Germinal center (tissue), 1 donor: Measurements from ENCODE around the gene RAB1A.

Source experiments
- DNase-seq: peaks from one replicate; pipeline ENCODE4 v3.0.0; 2012; ENCODE audit warnings: mixed read lengths, low spot score

The RAB1A gene

DNA sequence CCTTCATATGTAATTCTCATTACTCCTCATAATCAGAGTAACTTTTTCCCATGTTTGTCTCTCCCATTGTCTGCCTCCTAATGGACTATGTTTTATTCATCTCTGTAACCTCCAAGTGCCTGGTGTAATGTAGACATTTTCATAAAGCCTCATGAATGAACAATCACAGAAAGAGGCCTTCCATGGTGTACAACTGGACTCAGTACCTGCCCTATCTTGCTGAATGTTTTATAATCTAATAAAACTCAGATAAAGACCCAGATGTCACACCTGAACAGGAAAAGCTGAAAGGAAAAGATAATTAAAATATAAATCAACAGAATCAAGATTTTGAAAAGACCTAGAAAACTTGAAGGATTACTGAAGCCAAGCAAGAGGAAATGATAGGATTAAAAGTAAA lies 36.7 kb downstream of the RAB1A start:
- DNase-seq, result no peak

- DNase-seq, result no peak
These were observed 37.1 kb downstream of the RAB1A start for GRCh38 chr2:65092791-65093190.

GRCh38 chr2:65085148-65085547 lies 44.8 kb downstream of the RAB1A start:
- no peak for DNase-seq

DNA sequence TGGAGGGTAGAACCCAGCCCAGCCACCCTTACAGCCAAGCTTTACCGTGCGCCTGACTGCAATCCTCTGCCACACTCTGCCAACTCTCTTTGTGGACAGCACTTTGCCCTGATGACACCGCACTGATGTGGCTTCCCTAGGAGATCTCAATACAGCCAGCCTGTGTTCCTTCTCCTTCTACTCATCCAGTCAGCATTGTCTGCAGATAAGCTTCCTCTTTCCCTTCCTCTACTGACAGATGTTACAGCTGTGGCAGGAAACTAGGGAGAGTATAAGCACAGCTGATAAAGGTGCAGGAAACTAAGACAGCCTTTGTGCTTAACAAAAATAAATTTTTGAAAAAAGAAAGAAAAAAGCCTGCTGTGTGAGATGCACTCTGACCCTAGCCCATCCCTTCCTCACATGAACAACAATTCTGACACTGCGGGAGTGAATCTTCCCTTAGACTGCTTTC lies 48.6 kb downstream of the RAB1A start:
- no peak for DNase-seq

- DNase-seq, result no peak
These were observed 50.9 kb downstream of the RAB1A start for GRCh38 chr2:65079017-65079416.

- DNase-seq, result no peak
These were observed 52.0 kb downstream of the RAB1A start for GRCh38 chr2:65077898-65078297.

- no peak for DNase-seq
These were observed 53.6 kb downstream of the RAB1A start for GRCh38 chr2:65076345-65076710.

DNA sequence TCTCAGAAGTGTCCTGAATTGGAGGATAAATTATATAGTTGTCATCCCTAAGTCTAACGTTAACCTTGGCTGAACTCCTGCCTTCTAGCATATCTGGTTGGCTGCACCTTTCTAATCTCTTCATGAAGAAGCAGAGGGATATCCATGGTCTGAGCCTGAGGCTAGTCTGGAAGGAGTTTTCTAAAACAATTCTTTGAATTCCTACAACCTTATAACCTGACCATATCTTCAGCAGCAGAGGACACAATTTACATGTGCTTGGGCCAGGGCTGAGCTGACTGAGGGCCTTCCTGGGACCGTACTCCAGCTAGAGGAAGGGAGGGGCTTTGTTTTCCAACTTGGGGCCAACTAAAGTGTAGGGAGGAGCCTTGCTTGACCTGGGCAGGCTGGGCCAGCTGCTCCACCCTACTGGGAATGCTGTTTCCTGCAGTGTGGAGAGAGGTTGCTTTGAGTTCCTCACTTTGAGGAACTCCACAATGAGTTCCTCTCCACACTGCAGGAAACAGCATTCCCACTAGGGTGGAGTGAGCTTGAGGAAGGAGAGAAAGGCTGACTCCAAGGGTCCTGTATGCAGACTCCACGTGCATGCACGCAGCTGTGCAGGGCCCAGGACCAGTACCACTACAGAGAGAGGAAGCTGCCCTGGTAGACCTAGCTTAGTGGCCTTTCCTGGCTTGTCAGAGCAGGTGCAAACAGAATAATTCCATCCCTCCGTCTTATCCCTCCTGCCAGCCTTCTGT lies 54.1 kb downstream of the RAB1A start:
- DNase-seq, result no peak

DNA sequence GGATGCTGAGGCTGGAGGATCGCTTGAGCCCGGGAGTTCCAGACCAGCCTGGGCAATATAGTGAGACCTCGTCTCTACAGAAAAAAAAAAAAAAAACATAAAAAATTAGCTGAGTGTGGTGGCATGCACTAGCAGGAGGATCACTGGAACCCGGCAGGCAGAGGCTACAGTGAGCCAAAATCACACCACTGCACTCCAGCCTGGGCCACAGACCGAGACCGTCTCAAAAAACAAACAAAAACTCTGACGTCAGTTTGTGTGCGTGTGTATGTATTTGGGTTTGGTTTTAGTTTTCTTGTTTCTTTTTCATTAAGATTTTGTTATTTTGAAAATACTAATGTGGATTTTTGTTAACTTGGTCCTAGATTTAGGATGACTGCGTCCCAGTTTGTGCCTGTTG lies 54.7 kb downstream of the RAB1A start:
- no peak for DNase-seq

GRCh38 chr2:65073879-65074565 lies 55.9 kb downstream of the RAB1A start:
- DNase-seq, result no peak

DNA sequence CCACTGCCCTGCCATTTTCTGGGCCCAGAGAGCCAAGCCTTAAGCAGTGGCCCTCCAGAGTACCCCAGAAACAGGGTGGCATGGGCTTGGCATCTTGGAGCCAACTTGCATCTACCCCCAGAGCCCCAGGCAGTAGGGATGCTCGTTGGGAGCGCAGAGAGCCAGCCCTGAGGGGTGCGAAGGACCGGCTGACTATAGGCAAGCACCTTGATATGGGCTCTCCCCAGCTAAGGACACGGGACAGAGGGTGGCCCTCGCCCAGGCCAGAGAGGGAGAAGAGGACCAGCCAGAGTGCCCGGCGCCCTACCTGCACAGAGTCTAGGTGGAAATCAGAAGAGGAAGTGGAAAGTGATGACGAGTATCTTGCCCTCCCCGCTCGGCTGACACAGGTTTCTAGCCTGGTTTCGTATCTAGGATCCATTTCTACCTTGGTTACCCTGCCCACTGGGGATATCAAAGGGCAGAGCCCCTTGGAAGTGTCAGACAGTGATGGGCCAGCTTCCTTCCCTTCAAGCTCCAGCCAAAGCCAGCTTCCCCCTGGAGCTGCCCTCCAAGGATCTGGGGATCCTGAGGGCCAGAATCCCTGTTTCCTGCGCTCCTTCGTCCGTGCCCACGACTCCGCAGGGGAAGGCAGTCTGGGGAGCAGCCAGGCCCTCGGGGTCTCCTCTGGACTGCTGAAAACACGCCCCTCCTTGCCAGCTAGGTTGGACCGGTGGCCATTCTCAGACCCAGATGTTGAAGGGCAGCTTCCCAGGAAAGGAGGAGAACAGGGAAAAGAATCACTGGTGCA lies 57.5 kb downstream of the RAB1A start:
- peak; percentile 73 for DNase-seq

DNA sequence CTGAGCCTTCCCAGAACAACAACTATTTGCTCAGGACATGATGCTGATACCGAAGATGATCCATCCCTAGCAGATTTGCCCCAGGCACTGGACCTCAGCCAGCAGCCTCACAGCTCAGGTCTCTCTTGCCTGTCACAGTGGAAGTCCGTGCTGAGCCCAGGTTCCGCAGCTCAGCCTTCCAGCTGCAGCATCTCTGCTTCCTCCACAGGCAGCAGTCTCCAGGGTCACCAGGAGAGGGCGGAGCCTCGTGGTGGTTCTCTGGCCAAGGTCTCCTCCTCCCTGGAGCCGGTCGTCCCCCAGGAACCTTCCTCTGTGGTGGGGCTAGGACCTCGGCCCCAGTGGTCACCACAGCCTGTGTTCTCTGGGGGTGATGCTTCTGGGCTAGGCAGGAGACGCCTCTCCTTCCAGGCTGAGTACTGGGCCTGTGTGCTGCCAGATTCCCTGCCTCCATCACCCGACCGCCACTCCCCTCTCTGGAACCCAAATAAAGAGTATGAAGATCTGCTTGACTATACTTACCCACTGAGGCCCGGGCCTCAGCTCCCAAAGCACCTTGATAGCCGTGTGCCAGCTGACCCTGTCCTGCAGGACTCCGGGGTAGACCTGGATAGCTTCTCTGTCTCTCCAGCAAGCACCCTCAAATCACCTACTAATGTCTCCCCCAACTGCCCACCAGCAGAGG lies 58.3 kb downstream of the RAB1A start:
- no peak for DNase-seq

GRCh38 chr2:65070856-65071255 lies 59.0 kb downstream of the RAB1A start:
- no peak for DNase-seq

- no peak for DNase-seq
These were observed 59.6 kb downstream of the RAB1A start for GRCh38 chr2:65070172-65070830.

- no peak for DNase-seq
These were observed 60.5 kb downstream of the RAB1A start for GRCh38 chr2:65069439-65069824.

DNA sequence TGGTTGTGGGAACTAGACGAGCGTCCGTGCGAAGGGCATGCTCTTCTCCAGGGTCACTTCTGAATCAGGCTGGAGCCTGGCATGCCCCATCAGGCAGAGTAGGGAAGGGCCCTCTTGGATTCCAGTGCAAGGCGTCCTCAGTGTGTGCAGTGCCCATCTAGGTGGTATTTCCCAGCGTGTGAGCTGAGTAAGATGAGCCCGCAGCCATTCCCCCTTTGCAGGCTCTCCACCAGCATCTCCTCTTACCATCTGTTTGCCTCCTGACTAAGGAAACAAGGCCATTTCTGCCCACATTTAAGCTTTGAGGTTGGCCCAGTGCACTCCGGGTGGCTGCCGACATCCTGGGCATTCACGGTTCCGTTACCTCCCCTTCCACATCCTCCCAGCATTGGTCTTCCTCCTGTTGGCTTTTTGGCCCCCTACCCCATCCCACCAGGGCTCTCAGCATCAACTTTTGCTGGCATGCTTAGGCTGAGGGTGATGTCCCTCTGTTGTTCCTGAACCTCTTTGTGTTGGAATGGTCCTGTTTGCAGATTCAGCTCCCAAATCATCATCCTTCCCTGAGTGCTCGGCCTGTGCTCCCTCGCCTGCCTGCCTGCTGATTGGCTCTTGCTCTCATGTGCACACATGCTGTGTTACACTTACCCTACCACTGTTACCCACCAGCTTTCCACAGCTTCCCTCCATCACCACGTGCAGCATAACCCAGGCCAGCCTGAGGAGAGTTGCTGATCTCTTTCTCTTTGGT lies 61.9 kb downstream of the RAB1A start:
- DNase-seq, result no peak

DNA sequence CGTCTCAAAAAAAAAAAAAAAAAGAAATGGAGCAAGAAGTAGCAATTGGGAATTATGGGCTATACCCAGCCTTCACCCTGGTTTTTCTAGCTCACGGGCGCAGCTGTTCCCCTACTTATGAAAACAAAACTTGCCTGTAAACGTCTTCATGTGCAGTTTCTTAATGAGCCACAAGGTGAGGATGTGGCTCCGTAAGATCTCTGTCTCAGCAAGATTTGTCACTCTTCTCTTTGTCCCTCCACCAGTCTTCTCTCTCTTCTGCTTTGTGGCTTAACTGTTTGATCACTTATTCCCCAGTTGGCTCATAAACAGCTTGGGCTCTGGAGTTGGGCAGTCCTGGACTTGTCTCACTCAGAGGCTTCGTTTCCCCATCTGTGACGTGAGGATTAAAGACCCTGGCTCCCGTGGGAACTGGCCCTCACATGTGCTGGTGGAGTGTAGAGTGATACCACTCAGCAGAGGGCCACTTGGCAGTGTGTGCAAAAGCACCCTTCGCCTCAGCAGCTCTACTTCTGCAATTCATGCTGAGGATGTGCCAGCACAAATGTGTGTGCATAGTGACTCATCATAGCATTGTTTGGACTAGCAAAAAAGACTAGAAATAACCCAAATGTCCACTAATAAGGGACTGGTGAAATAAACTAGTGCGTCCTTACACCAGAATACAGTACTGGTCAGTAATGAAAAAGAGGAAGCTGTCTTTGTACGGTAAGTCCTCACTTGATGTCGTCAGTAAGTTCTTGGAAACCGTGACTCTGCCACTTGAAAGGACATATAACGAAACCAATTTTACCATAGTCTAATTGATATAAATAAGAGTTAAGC lies 65.0 kb downstream of the RAB1A start:
- peak; percentile 64 for DNase-seq

DNA sequence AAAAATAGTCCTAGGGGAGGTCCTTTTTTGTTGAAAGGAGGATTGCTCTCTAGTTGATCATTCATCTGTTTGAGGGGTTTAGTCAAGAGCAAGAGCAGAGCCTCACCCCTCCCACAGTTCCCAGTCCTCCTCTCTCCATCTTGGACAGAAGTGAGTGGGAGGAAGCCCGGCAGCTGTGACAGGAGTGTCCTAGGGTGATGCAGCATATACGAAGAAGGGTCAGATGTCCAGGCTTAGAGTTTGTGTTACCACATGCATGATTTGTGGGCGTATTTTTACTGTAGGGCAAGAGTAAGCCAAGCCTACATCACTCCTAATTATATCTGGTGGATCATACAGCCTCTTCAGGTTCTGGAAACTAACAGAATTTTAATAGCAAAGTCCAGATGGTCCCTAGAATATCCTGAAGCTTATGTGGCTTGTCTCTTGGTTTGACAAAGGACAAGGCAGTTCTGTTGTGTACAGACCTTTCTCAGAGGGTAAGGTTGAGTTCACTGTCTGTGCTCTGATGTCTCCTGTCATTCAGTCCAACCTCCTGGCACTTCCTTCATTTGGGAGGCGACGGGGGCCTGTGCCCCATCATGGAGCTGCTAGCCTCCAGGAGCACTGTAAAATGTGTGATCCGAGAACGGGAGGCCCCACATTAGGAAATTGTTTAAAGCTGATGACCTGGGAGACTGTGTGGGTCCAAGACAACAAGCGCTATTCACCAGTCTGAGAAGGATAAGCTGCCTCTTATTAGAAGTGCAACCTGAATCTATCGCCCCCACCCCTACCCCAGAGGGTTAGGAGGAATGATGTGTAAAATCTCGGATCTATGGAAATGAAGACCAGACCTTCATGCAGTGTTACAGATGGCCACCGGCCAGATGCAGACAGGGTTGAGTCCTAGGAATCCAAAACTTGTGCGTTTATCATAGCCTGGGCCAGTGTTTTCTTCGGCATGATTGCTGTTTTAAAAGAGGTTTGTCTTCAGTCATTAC lies 66.8 kb downstream of the RAB1A start:
- no peak for DNase-seq

DNA sequence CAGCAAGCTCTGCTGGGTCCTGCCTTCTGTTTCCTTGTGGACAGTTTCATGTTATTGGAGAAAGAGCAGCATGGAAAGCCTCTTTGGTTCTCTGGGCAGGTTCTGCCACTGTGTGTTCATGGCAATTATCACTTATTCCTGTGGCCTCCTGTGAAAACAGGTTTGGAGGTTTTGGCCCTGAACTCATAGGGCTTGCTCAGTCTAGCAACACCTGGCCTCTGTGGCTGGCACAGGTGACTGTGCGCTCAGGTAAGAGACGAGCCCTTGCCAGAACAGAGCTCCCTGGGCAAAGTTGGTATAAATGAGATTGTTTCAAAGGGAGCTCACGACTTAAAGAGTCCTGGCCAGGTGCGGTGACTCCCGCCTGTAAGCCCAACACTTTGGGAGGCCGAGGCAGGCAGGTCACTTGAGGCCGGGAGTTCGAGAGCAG lies 68.0 kb downstream of the RAB1A start:
- no peak for DNase-seq
